Body of pancreas (tissue), 4 donors: ENCODE measurements around the gene SLC35D3.

Experiments
- POLR2A ChIP-seq, 3 donors: fragments of 450-650 bp; IDR thresholded peaks; one replicate each; pipeline ENCODE4 v1.6.1; 2016; ENCODE audit warnings: antibody characterized with exemption in 3 of 3, mild to moderate bottlenecking in 2 of 3
- TF ChIP-seq, protein P1 (sequence below), 7 experiments: fragments of 450-650 bp in 4 of 7; fragments of 200-600 bp in 3 of 7; sonication (generic) in 3 of 7; IDR thresholded peaks; one replicate each; pipeline ENCODE4 v1.5.1; 2016 to 2019; ENCODE audit warnings: antibody characterized with exemption in 7 of 7

DNA sequence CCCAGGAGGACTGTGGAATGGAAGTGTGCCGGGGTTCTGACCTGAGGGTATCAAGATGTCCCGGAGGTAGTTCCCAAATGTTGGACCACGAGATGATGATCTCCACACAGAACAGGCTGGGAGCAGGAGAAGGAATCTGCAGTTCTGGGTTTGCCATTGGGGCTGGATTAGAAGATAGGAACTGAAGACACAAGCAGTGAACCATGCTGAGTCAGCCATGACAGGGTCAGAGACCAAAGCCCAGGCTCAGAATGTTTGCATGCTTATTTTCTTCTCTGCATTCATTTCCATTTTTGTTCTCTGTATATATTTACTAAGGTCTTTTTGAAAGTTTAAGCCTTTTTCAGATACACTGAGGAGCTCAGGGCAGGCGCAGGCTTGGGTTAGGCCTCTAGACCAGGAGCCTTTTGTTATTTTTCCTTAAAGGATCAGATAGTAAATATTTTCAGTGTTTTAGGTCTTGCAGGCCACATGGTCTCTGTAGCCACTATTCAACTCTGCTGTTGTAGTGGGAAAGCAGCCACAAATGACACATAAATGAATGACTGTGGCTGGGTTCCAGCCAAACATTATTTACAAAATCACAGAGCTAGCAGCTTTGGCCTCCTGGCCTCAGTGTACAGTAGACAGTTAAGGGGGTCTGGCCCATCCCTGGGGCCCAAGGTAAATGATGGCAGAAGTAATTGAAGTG, 28.5 kb downstream of the SLC35D3 start:
- TF ChIP-seq, protein P1, sequence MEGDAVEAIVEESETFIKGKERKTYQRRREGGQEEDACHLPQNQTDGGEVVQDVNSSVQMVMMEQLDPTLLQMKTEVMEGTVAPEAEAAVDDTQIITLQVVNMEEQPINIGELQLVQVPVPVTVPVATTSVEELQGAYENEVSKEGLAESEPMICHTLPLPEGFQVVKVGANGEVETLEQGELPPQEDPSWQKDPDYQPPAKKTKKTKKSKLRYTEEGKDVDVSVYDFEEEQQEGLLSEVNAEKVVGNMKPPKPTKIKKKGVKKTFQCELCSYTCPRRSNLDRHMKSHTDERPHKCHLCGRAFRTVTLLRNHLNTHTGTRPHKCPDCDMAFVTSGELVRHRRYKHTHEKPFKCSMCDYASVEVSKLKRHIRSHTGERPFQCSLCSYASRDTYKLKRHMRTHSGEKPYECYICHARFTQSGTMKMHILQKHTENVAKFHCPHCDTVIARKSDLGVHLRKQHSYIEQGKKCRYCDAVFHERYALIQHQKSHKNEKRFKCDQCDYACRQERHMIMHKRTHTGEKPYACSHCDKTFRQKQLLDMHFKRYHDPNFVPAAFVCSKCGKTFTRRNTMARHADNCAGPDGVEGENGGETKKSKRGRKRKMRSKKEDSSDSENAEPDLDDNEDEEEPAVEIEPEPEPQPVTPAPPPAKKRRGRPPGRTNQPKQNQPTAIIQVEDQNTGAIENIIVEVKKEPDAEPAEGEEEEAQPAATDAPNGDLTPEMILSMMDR (IDR thresholded peaks at IDR 0.05): no peak
- TF ChIP-seq POLR2A (IDR thresholded peaks at IDR 0.05): no peak
